ENCODE results near the gene MTHFS. TPM values are rescaled to one million over a fixed set of nuclear protein-coding genes. Genes with fewer than 3 reads are reported as not detected.
"Not testable (repeated sequence)": the region's sequence is repeated elsewhere in the genome, so short reads cannot be mapped to it uniquely, and the experiment has no call there.

The MTHFS gene
- total and polyA plus RNA-seq, 11 donors: 5.7 to 45.5 (median 13.4) TPM

DNA sequence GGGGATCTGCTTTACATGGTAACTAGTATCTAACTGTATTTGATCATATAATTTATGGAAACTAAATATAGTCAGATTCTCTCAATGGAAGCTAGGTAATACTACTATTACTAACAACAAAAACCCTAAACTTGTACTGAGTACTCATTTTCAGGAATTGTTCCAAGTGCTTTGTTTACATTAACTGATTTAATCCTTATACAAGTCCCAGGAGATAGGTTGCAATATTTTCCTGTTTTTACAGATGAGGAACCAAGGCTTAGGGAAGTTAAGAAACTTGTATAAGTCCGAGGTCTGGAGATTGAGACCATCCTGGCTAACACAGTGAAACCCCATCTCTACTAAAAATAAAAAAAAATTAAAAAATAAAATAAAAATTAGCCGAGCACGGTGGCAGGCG lies 7.5 kb upstream of the MTHFS start:
- Histone ChIP-seq H3K9me3 (peaks cover 0 to under 1% (median 0%) of the 10 kb centered on the region in 12 donors), H3K4me3 (no peak overlapping the region), H3K27me3 (no peaks in the 10 kb centered on the region), H3K27ac (no peak overlapping the region), H3K4me1 (peaks cover 0 to 12% (median 0%) of the 10 kb centered on the region in 12 donors), H3K36me3 (no peaks in the 10 kb centered on the region)
- TF ChIP-seq POLR2A (IDR thresholded peaks at IDR 0.05): no peak
- TF ChIP-seq, protein P1, sequence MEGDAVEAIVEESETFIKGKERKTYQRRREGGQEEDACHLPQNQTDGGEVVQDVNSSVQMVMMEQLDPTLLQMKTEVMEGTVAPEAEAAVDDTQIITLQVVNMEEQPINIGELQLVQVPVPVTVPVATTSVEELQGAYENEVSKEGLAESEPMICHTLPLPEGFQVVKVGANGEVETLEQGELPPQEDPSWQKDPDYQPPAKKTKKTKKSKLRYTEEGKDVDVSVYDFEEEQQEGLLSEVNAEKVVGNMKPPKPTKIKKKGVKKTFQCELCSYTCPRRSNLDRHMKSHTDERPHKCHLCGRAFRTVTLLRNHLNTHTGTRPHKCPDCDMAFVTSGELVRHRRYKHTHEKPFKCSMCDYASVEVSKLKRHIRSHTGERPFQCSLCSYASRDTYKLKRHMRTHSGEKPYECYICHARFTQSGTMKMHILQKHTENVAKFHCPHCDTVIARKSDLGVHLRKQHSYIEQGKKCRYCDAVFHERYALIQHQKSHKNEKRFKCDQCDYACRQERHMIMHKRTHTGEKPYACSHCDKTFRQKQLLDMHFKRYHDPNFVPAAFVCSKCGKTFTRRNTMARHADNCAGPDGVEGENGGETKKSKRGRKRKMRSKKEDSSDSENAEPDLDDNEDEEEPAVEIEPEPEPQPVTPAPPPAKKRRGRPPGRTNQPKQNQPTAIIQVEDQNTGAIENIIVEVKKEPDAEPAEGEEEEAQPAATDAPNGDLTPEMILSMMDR (IDR thresholded peaks at IDR 0.05): no peak
- DNase-seq: no peak
- intact Hi-C loops (cut with DNase I): no loop called here
- 80 to 85% (median 82%) methylated on average over 4 of the region's 4 CpGs for WGBS, 4 donors
- ATAC-seq: no peak

DNA sequence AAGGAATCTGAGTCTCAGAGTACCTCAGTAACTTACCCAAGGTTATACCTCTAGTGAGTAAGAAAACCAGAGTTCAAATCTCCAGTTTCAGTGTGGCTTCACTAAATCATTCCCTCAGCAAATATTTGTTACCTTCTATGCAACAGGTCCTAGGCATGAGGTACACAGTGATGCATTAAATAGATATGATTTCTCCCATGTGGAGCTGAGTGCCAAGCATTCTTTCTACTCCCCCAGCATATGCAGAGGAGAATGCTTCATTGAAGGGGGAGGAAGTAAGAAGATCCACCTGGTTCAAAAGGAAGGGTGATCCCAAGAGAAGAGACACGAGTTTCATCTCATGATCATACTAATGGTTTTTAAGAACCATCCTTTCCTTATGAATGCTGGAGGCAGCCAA lies 6.8 kb upstream of the MTHFS start:
- intact Hi-C loops (cut with DNase I): no loop called here
- WGBS, 4 donors: 75 to 86% (median 79%) methylated on average over 1 of the region's 1 CpG

GRCh38 chr15:79903144-79903543 lies 6.3 kb upstream of the MTHFS start:
- no peaks in the 10 kb centered on the region for H3K27me3 ChIP-seq
- TF ChIP-seq POLR2A (IDR thresholded peaks at IDR 0.05): no peak
- TF ChIP-seq, protein P1 (IDR thresholded peaks at IDR 0.05): no peak
- peaks cover 0 to 21% (median 0%) of the 10 kb centered on the region in 12 donors for H3K4me1 ChIP-seq
- DNase-seq (no peak), ATAC-seq (no peak)
- no peak overlapping the region for H3K27ac ChIP-seq
- no peaks in the 10 kb centered on the region for H3K9me3 ChIP-seq
- H3K4me3 ChIP-seq: no peak overlapping the region
- no peaks in the 10 kb centered on the region for H3K36me3 ChIP-seq
- intact Hi-C loops (cut with DNase I): no loop called here
- 87 to 91% (median 90%) methylated on average over 2 of the region's 2 CpGs for WGBS, 4 donors

More for the DNA sequence above, 6.8 kb upstream of the MTHFS start:
- no peaks in the 10 kb centered on the region for H3K36me3 ChIP-seq
- ATAC-seq (no peak), DNase-seq (no peak)
- H3K27me3 ChIP-seq: no peaks in the 10 kb centered on the region
- H3K27ac ChIP-seq: no peak overlapping the region
- no peak for TF ChIP-seq POLR2A (IDR thresholded peaks at IDR 0.05)
- TF ChIP-seq, protein P1 (IDR thresholded peaks at IDR 0.05): no peak
- H3K4me1 ChIP-seq: peaks cover 0 to 16% (median 0%) of the 10 kb centered on the region in 12 donors
- no peaks in the 10 kb centered on the region for H3K9me3 ChIP-seq
- H3K4me3 ChIP-seq: no peak overlapping the region

GRCh38 chr15:79901958-79902357 lies 5.1 kb upstream of the MTHFS start:
- Histone ChIP-seq H3K27ac (no peak overlapping the region), H3K9me3 (no peaks in the 10 kb centered on the region), H3K4me1 (peaks cover 0 to 30% (median 2%) of the 10 kb centered on the region in 12 donors), H3K27me3 (no peaks in the 10 kb centered on the region), H3K4me3 (no peak overlapping the region), H3K36me3 (no peaks in the 10 kb centered on the region)
- ATAC-seq: no peak
- no peak for DNase-seq
- 53 to 64% (median 59%) methylated on average over 1 of the region's 1 CpG for WGBS, 4 donors
- TF ChIP-seq, protein P1 (IDR thresholded peaks at IDR 0.05): no peak
- no peak for TF ChIP-seq POLR2A (IDR thresholded peaks at IDR 0.05)
- intact Hi-C loops (cut with DNase I): no loop called here

DNA sequence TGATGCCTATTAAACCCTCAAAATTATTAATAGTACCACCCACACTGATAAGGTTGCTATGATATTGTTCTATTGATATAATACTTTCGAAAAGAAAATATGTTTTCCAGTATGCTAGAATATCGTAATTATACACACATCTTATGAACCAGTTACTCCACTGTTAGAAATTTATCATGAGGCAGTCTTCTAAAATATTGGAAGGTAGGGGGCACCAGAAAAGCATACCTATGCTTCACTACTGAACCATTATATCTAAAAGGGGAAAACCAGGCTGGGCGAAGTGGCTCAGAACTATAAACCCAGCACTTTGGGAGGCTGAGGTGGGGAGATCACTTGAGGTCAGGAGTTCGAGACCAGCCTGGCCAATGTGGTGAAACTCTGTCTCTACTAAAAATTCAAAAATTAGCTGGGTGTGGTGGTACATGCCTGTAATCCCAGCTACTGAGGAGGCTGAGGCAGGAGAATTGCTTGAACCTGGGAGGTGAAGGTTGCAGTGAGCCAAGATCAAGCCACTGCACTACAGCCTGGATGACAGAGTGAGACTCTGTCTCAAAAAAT lies 4.1 kb upstream of the MTHFS start:
- H3K9me3 ChIP-seq; H3K4me3 ChIP-seq; H3K27me3 ChIP-seq; ATAC-seq; intact Hi-C loops (cut with DNase I); H3K36me3 ChIP-seq; H3K27ac ChIP-seq; DNase-seq: not testable (repeated sequence)
- WGBS, 4 donors: 91 to 98% (median 96%) methylated on average over 4 of the region's 4 CpGs
- peaks cover 0 to 35% (median 7%) of the 10 kb centered on the region in 12 donors for H3K4me1 ChIP-seq
